GM10847 (cell line): ENCODE results near the gene RHOF.
A peak's percentile ranks its signal among the peaks of the same experiment; 100 is the strongest.

Experiments
- POLR2A ChIP-seq: IDR thresholded peaks from 2 replicates; pipeline ENCODE4 v1.6.1; 2011; ENCODE audit not compliant: insufficient read length; ENCODE audit errors: extremely low read depth

The RHOF gene

GRCh38 chr12:121793440-121793837, at the start of gene RHOF:
Gene RHOF (minus strand): TSS chr12:121793688. CDS start chr12:121793633, 55 bp downstream.
- peak; percentile 23 for TF ChIP-seq POLR2A

GRCh38 chr12:121839993-121840761, 46.7 kb upstream of the RHOF start:
- no peak for TF ChIP-seq POLR2A

- peak; percentile 19 for TF ChIP-seq POLR2A
Measured at GRCh38 chr12:121839106-121839992, 45.9 kb upstream of the RHOF start.

GRCh38 chr12:121838126-121838525, 44.6 kb upstream of the RHOF start:
- no peak for TF ChIP-seq POLR2A

- TF ChIP-seq POLR2A: no peak
Measured at GRCh38 chr12:121837680-121838079, 44.2 kb upstream of the RHOF start.

GRCh38 chr12:121831571-121832245, 38.2 kb upstream of the RHOF start:
- TF ChIP-seq POLR2A: no peak

- no peak for TF ChIP-seq POLR2A
Measured at GRCh38 chr12:121830588-121831265, 37.2 kb upstream of the RHOF start.

GRCh38 chr12:121830134-121830533, 36.6 kb upstream of the RHOF start:
- TF ChIP-seq POLR2A: no peak

GRCh38 chr12:121829250-121829918, 35.9 kb upstream of the RHOF start:
- no peak for TF ChIP-seq POLR2A

GRCh38 chr12:121828826-121829225, 35.3 kb upstream of the RHOF start:
- TF ChIP-seq POLR2A: no peak

- no peak for TF ChIP-seq POLR2A
Measured at GRCh38 chr12:121828306-121828705, 34.8 kb upstream of the RHOF start.

- TF ChIP-seq POLR2A: no peak
Measured at GRCh38 chr12:121827351-121828099, 34.0 kb upstream of the RHOF start.

GRCh38 chr12:121826318-121827150, 33.0 kb upstream of the RHOF start:
- no peak for TF ChIP-seq POLR2A
